HFF-Myc (cell line): ENCODE results near the gene KCNQ1OT1.

Experiments used
- DNase-seq: peaks from one replicate; pipeline ENCODE4 v3.0.0-alpha.2; 2011; ENCODE audit warnings: low read depth; ENCODE audit errors: extremely low read depth
- H3K4me3 ChIP-seq: replicated peaks from 2 replicates; pipeline ENCODE4 v1.5.1; 2011; ENCODE audit warnings: low read depth, mild to moderate bottlenecking, control low read depth, low read length
- TF ChIP-seq, protein P1 (sequence below): IDR thresholded peaks from 2 replicates; pipeline ENCODE4 v1.5.1; 2012; ENCODE audit warnings: mild to moderate bottlenecking, low read depth, low read length, control low read depth; ENCODE audit errors: missing control alignments

Gene KCNQ1OT1

GRCh38 chr11:2577031-2577990 is 122.5 kb downstream of the KCNQ1OT1 start:
- DNase-seq, result no peak
- TF ChIP-seq, protein P1, sequence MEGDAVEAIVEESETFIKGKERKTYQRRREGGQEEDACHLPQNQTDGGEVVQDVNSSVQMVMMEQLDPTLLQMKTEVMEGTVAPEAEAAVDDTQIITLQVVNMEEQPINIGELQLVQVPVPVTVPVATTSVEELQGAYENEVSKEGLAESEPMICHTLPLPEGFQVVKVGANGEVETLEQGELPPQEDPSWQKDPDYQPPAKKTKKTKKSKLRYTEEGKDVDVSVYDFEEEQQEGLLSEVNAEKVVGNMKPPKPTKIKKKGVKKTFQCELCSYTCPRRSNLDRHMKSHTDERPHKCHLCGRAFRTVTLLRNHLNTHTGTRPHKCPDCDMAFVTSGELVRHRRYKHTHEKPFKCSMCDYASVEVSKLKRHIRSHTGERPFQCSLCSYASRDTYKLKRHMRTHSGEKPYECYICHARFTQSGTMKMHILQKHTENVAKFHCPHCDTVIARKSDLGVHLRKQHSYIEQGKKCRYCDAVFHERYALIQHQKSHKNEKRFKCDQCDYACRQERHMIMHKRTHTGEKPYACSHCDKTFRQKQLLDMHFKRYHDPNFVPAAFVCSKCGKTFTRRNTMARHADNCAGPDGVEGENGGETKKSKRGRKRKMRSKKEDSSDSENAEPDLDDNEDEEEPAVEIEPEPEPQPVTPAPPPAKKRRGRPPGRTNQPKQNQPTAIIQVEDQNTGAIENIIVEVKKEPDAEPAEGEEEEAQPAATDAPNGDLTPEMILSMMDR, result no peak

GRCh38 chr11:2576549-2576948 is 123.2 kb downstream of the KCNQ1OT1 start:
- no peak overlapping the region for H3K4me3 ChIP-seq
- no peak for DNase-seq
- TF ChIP-seq, protein P1, result no peak

More at GRCh38 chr11:2577031-2577990, 122.5 kb downstream of the KCNQ1OT1 start:
- no peak overlapping the region for H3K4me3 ChIP-seq

DNA sequence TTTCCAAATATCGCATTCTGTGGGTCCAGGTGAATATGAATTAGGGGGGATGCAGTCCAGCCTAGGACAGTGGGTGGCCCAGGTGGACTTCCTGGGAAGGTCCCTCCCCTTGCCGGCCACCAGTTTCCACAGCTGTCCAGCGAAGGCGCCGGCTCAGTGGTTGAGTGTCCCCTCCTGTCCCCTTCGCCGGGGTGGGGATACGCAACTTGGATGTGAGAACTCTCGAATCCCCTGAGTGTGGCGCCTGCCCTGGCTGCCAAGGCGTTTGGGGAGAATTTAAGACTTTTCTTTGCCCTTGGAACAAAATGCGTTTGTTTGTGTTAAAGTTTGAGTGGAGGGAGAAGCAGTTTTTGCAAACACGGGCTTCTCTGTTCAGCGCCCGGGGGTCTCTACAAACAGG is 123.7 kb downstream of the KCNQ1OT1 start:
- no peak overlapping the region for H3K4me3 ChIP-seq
- TF ChIP-seq, protein P1, result no peak
- no peak for DNase-seq

DNA sequence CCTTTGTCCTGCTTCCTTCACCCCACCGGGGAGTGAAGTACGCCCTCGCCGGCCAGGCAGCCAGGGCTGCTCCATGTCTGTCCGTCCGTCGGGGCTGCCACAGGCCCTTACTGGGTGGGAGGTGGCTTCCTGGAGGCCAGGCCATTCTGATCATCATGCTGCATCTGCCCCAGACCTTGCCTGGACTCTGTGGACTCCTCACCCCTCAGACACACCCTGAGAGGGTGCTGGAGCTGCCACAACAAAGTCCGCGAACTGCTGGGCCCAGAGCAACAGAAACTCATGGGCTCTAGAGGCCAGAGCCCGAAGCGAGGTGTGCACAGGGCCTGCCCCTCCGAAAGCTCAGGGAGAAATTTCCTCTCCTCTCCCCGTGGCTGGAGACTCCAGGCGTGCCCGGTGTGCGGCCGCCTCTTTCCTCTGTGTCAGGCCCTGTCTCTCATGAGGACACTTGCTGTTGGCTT is 124.2 kb downstream of the KCNQ1OT1 start:
- TF ChIP-seq, protein P1, result no peak
- no peak for DNase-seq
- H3K4me3 ChIP-seq, result no peak overlapping the region

- no peak overlapping the region for H3K4me3 ChIP-seq
- TF ChIP-seq, protein P1, result no peak
- no peak for DNase-seq
These were observed 125.0 kb downstream of the KCNQ1OT1 start for GRCh38 chr11:2574553-2575535.

DNA sequence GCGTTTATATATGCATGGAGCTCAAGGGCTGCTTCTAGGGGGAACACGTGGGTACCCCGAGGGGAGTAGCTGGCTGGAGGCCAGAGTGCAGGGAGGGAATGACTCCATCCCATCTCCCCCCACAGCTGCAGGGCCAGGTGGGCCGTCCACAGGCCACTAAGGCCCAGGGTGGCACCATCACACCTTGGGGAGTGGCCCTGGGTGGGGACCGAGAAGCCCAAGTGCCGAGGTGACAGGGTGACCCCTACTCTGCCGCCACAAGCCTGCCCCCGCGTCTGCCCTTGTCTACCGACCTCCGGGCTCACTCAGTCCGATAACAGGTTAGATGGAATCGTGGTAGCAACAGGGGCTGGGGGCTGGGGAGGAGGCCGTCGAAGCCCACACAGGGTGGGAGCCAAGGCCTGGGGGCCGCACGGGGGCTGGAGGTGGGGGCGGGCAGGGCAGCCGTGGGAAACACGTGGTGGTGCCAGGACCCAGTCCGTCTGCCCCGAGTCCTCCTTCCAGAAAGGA is 125.7 kb downstream of the KCNQ1OT1 start:
- DNase-seq, result no peak
- TF ChIP-seq, protein P1, result no peak
- no peak overlapping the region for H3K4me3 ChIP-seq
